CD4-positive, alpha-beta T cell (primary cell): Measurements from ENCODE around the gene PUDP. TPM values are rescaled to one million over a fixed set of nuclear protein-coding genes. Genes with fewer than 3 reads are reported as not detected.

Experiments used
- ATAC-seq: fragments of 200-7000 bp; cut with Tn5 transposase; one replicate; pipeline ENCODE4 v1.10.0; 2022; ENCODE audit warnings: mild to moderate bottlenecking; ENCODE audit not compliant: poor library complexity
- CTCF ChIA-PET: fragments of 350-600 bp; sonication (Branson Sonifier 250); formaldehyde crosslinking; loops from one replicate; lab custom pipeline; 2021; ENCODE audit warnings: antibody characterized with exemption, inconsistent platforms; lab: Charles Lee
- POLR2A ChIA-PET: fragments of 350-600 bp; sonication (Branson Sonifier 250); formaldehyde crosslinking; loops from one replicate; lab custom pipeline; 2021; ENCODE audit warnings: antibody characterized with exemption, inconsistent platforms; lab: Charles Lee
- DNase-seq, 14 experiments: peaks; one replicate each; pipeline ENCODE4 v3.0.0-alpha.2; 2013 to 2020; ENCODE audit warnings: mixed read lengths in 2 of 14
- H3K27ac ChIP-seq, 2 donors: one replicate each; pipeline versions ENCODE4 v1.5.1 to v1.7.0; 2013; ENCODE audit warnings: low read length in 2 of 2, low read depth in 1 of 2, mild to moderate bottlenecking in 1 of 2
- H3K27me3 ChIP-seq, 2 experiments: 1 replicate in 1 of 2; 2 replicates in 1 of 2; pipeline versions ENCODE4 v1.6.1 to v1.7.0; 2013; ENCODE audit warnings: low read length in 2 of 2, control low read depth in 1 of 2, mild to moderate bottlenecking in 1 of 2, moderate library complexity in 1 of 2; ENCODE audit not compliant: insufficient read depth in 2 of 2, control insufficient read depth in 1 of 2
- H3K36me3 ChIP-seq: one replicate; pipeline ENCODE4 v1.6.1; 2013; ENCODE audit warnings: low read length, control low read depth; ENCODE audit not compliant: insufficient read depth
- H3K4me1 ChIP-seq: one replicate; pipeline ENCODE4 v1.6.1; 2013; ENCODE audit warnings: low read length, control low read depth; ENCODE audit not compliant: insufficient read depth
- H3K4me3 ChIP-seq: one replicate; pipeline ENCODE4 v1.5.1; 2013; ENCODE audit warnings: mild to moderate bottlenecking, low read length, moderate library complexity
- H3K9me3 ChIP-seq, 2 experiments: 1 replicate in 1 of 2; 2 replicates in 1 of 2; pipeline versions ENCODE4 v1.6.1 to v1.7.0; 2013; ENCODE audit warnings: low read length in 2 of 2, mild to moderate bottlenecking in 2 of 2, control low read depth in 1 of 2, moderate library complexity in 1 of 2; ENCODE audit not compliant: control insufficient read depth in 1 of 2, insufficient read depth in 1 of 2
- H3K27ac Mint-ChIP-seq: one replicate; pipeline ENCODE4 v1.8.0; 2020; ENCODE audit warnings: mixed read lengths
- H3K27me3 Mint-ChIP-seq: one replicate; pipeline ENCODE4 v1.8.0; 2021; ENCODE audit warnings: mixed read lengths
- H3K36me3 Mint-ChIP-seq: one replicate; pipeline ENCODE4 v1.8.0; 2021; ENCODE audit warnings: low read depth, mixed read lengths
- H3K4me1 Mint-ChIP-seq: one replicate; pipeline ENCODE4 v1.8.0; 2021; ENCODE audit warnings: low read depth, mixed read lengths
- H3K4me3 Mint-ChIP-seq: one replicate; pipeline ENCODE4 v1.8.0; 2020; ENCODE audit warnings: mild to moderate bottlenecking, mixed read lengths
- H3K9me3 Mint-ChIP-seq: one replicate; pipeline ENCODE4 v1.8.0; 2020; ENCODE audit warnings: mixed read lengths
- CTCF ChIP-seq: fragments of 200-600 bp; IDR thresholded peaks from one replicate; pipeline ENCODE4 v1.8.0; 2022; ENCODE audit warnings: antibody characterized with exemption, mild to moderate bottlenecking
- intact Hi-C, 2 experiments: fragments of 100-400 bp; cut with DNase I in 1 of 2; cut with micrococcal nuclease in 1 of 2; formaldehyde crosslinking; loops; one replicate each; pipeline versions ENCODE4 v1.15.1 to v1.9.0; 2023 to 2025; cut with DNase I, micrococcal nuclease
- total RNA-seq, 174 experiments: library from RNA in 2 of 174; stranded (reverse) in 2 of 174; gene quantifications; one replicate each; pipeline ENCODE4 v1.2.3 and lab custom pipeline; 2021 to 2026

PUDP gene
- total RNA-seq, 2 experiments from 2014 or later: 3.2 to 3.5 TPM

- no peak overlapping the region for H3K4me3 ChIP-seq
- Mint-ChIP-seq H3K9me3 (no peaks in the 10 kb centered on the region), H3K4me1 (peaks cover 39% of the 10 kb centered on the region), H3K4me3 (peak overlapping the region; percentile 30), H3K36me3 (peaks cover 23% of the 10 kb centered on the region), H3K27ac (peak overlapping the region; percentile 85), H3K27me3 (no peaks in the 10 kb centered on the region)
- H3K27ac ChIP-seq: no peak overlapping the region
- H3K27me3 ChIP-seq: no peaks in the 10 kb centered on the region
- TF ChIP-seq CTCF: no peak
- ChIA-PET CTCF (no interaction called here), POLR2A (no interaction called here)
- peaks cover 5% of the 10 kb centered on the region for H3K36me3 ChIP-seq
- peaks cover 4% of the 10 kb centered on the region for H3K4me1 ChIP-seq
- ATAC-seq (peak; percentile 37), DNase-seq (no peak)
- intact Hi-C loops: no loop called here
- no peaks in the 10 kb centered on the region for H3K9me3 ChIP-seq
Measured at GRCh38 chrX:7055386-7056137, 92.4 kb downstream of the PUDP start.

GRCh38 chrX:7054219-7055216, 93.4 kb downstream of the PUDP start:
- Histone ChIP-seq H3K36me3 (peaks cover 14% of the 10 kb centered on the region), H3K27me3 (no peaks in the 10 kb centered on the region), H3K27ac (no peak overlapping the region), H3K4me1 (peaks cover 4% of the 10 kb centered on the region), H3K9me3 (no peaks in the 10 kb centered on the region), H3K4me3 (no peak overlapping the region)
- Mint-ChIP-seq H3K36me3 (peaks cover 29% of the 10 kb centered on the region), H3K4me3 (no peak overlapping the region), H3K9me3 (no peaks in the 10 kb centered on the region), H3K27me3 (no peaks in the 10 kb centered on the region), H3K4me1 (peaks cover 34% of the 10 kb centered on the region), H3K27ac (no peak overlapping the region)
- DNase-seq: no peak
- CTCF ChIA-PET: no interaction called here
- POLR2A ChIA-PET: no interaction called here
- ATAC-seq: no peak
- intact Hi-C loops: no loop called here
- no peak for TF ChIP-seq CTCF

- H3K27ac ChIP-seq: no peak overlapping the region
- Mint-ChIP-seq H3K9me3 (no peaks in the 10 kb centered on the region), H3K4me1 (peaks cover 21% of the 10 kb centered on the region), H3K4me3 (no peak overlapping the region), H3K27ac (peak overlapping the region; percentile 30), H3K27me3 (no peaks in the 10 kb centered on the region), H3K36me3 (peaks cover 38% of the 10 kb centered on the region)
- intact Hi-C loops: no loop called here
- TF ChIP-seq CTCF: no peak
- no peaks in the 10 kb centered on the region for H3K4me1 ChIP-seq
- no peaks in the 10 kb centered on the region for H3K9me3 ChIP-seq
- ATAC-seq (no peak), DNase-seq (no peak)
- peaks cover 14% of the 10 kb centered on the region for H3K36me3 ChIP-seq
- CTCF ChIA-PET: no interaction called here
- no peak overlapping the region for H3K4me3 ChIP-seq
- POLR2A ChIA-PET: no interaction called here
- H3K27me3 ChIP-seq: no peaks in the 10 kb centered on the region
Measured at GRCh38 chrX:7052541-7052940, 95.4 kb downstream of the PUDP start.
